ENCODE results near the gene ACP5. TPM values are rescaled to one million over a fixed set of nuclear protein-coding genes. Genes with fewer than 3 reads are reported as not detected.
A peak's percentile ranks its signal among the peaks of the same experiment; 100 is the strongest.

ACP5 gene
- total and polyA plus RNA-seq, 2 donors from 2014 or later: 13.8 to 93.3 TPM

- intact Hi-C loops (cut with DNase I): no loop called here
- Histone ChIP-seq H3K27ac (ENCODE audit: low read depth in 2 of 2, low read length in 2 of 2) (peak overlapping the region in 1 of 2 donors; percentile 99), H3K36me3 (ENCODE audit: control insufficient read depth in 2 of 3, insufficient read depth in 3 of 3, low read length in 3 of 3) (peaks cover 0 to 2% (median 0%) of the 10 kb centered on the region in 3 donors), H3K4me1 (ENCODE audit: control insufficient read depth in 2 of 3, insufficient read depth in 2 of 3, low read depth in 1 of 3, low read length in 3 of 3) (no peaks in the 10 kb centered on the region), H3K27me3 (ENCODE audit: control insufficient read depth, insufficient read depth, low read length) (no peaks in the 10 kb centered on the region), H3K9me3 (ENCODE audit: control insufficient read depth in 2 of 3, insufficient read depth in 1 of 3, low read length in 3 of 3) (no peaks in the 10 kb centered on the region), H3K4me3 (ENCODE audit: low read length in 3 of 3) (peak overlapping the region; percentile 81 to 96 (median 82)), H3K9ac (ENCODE audit: low read length in 3 of 3) (peak overlapping the region; percentile 80 to 91 (median 85))
- FAIRE-seq: no peak
- TF ChIP-seq CTCF (IDR thresholded peaks at IDR 0.05; ENCODE audit: borderline replicate concordance, extremely low read depth, insufficient read depth): no peak
- no peak for DNase-seq
Observed at GRCh38 chr19:11598103-11598483, 20.6 kb upstream of the ACP5 start.

GRCh38 chr19:11597202-11598102 lies 20.0 kb upstream of the ACP5 start, which contains the start of gene ZNF627:
ZNF627 (plus strand) TSS chr19:11597483; CDS start chr19:11597628, 145 bp downstream.
- no peaks in the 10 kb centered on the region for H3K27me3 ChIP-seq (ENCODE audit: control insufficient read depth, insufficient read depth, low read length)
- no peaks in the 10 kb centered on the region for H3K9me3 ChIP-seq (ENCODE audit: control insufficient read depth in 2 of 3, insufficient read depth in 1 of 3, low read length in 3 of 3)
- peak within 1 kb of the TSS; percentile 80 to 91 (median 85) for H3K9ac ChIP-seq (ENCODE audit: low read length in 3 of 3)
- intact Hi-C loops (cut with DNase I): no loop called here
- no peaks in the 10 kb centered on the region for H3K4me1 ChIP-seq (ENCODE audit: control insufficient read depth in 2 of 3, insufficient read depth in 2 of 3, low read depth in 1 of 3, low read length in 3 of 3)
- H3K36me3 ChIP-seq (ENCODE audit: control insufficient read depth in 2 of 3, insufficient read depth in 3 of 3, low read length in 3 of 3): peaks cover 0 to 2% (median 0%) of the 10 kb centered on the region in 3 donors
- DNase-seq (peak; percentile 99 to 100 (median 99)), FAIRE-seq (peak; percentile 90)
- peak within 1 kb of the TSS; percentile 98 to 99 for H3K27ac ChIP-seq (ENCODE audit: low read depth in 2 of 2, low read length in 2 of 2)
- TF ChIP-seq CTCF (IDR thresholded peaks at IDR 0.05; ENCODE audit: borderline replicate concordance, extremely low read depth, insufficient read depth): no peak
- peak within 1 kb of the TSS; percentile 81 to 96 (median 82) for H3K4me3 ChIP-seq (ENCODE audit: low read length in 3 of 3)

- no peaks in the 10 kb centered on the region for H3K27me3 ChIP-seq (ENCODE audit: control insufficient read depth, insufficient read depth, low read length)
- intact Hi-C loops (cut with DNase I): no loop called here
- no peak for FAIRE-seq
- H3K27ac ChIP-seq (ENCODE audit: low read depth in 2 of 2, low read length in 2 of 2): no peak overlapping the region
- no peak for TF ChIP-seq CTCF (IDR thresholded peaks at IDR 0.05; ENCODE audit: borderline replicate concordance, extremely low read depth, insufficient read depth)
- peaks cover 0 to 2% (median 0%) of the 10 kb centered on the region in 3 donors for H3K36me3 ChIP-seq (ENCODE audit: control insufficient read depth in 2 of 3, insufficient read depth in 3 of 3, low read length in 3 of 3)
- H3K4me1 ChIP-seq (ENCODE audit: control insufficient read depth in 2 of 3, insufficient read depth in 2 of 3, low read depth in 1 of 3, low read length in 3 of 3): no peaks in the 10 kb centered on the region
- H3K9me3 ChIP-seq (ENCODE audit: control insufficient read depth in 2 of 3, insufficient read depth in 1 of 3, low read length in 3 of 3): no peaks in the 10 kb centered on the region
- DNase-seq: peak in 1 of 5 donors; percentile 23
- H3K4me3 ChIP-seq (ENCODE audit: low read length in 3 of 3): no peak overlapping the region
- no peak overlapping the region for H3K9ac ChIP-seq (ENCODE audit: low read length in 3 of 3)
Observed at GRCh38 chr19:11596156-11596555, 18.7 kb upstream of the ACP5 start.
